ENCODE measurements around the gene ILDR2.

GRCh38 chr1:167016100-167016750 lies 40.9 kb upstream of the ILDR2 start:
- TF ChIP-seq CTCF (IDR thresholded peaks at IDR 0.05; ENCODE audit: extremely low read depth in 1 of 2, insufficient read depth in 1 of 2, low read depth in 1 of 2, low read length in 2 of 2) (no peak), POLR2AphosphoS5 (IDR thresholded peaks at IDR 0.05; ENCODE audit: insufficient read depth, low read depth, low read length) (no peak), JUN (IDR thresholded peaks at IDR 0.05; ENCODE audit: borderline replicate concordance, insufficient read depth, insufficient read length, low read depth) (no peak), POLR2A (IDR thresholded peaks at IDR 0.05; ENCODE audit: low read depth, low read length) (no peak), EZH2 (IDR thresholded peaks at IDR 0.05; ENCODE audit: borderline replicate concordance, low read depth, low read length, severe bottlenecking) (no peak), GATA2 (IDR thresholded peaks at IDR 0.05; ENCODE audit: insufficient read depth, insufficient read length, low read depth, low read length) (no peak)
